OCI-LY1 (cell line): ENCODE results near the gene FAM236C.
"Not testable (repeated sequence)": the region's sequence is repeated elsewhere in the genome, so short reads cannot be mapped to it uniquely, and the experiment has no call there.

Source experiments
- H2AFZ ChIP-seq: fragments of 200-600 bp; sonication (generic), shearing (Covaris generic); 2 replicates; pipeline ENCODE4 v1.6.0; 2014; ENCODE audit warnings: antibody characterized with exemption, mild to moderate bottlenecking, low read length
- H3F3A ChIP-seq: fragments of 200-600 bp; sonication (generic), shearing (Covaris generic); 2 replicates; pipeline ENCODE4 v1.6.0; 2014; ENCODE audit warnings: mild to moderate bottlenecking, antibody characterized with exemption, low read length, moderate library complexity; ENCODE audit not compliant: insufficient read depth
- H3K27ac ChIP-seq: fragments of 200-600 bp; sonication (generic); 2 replicates; pipeline ENCODE4 v1.5.1; 2014; ENCODE audit warnings: low read length, mixed run types, mild to moderate bottlenecking, low read depth; ENCODE audit not compliant: poor library complexity, severe bottlenecking
- H3K27me3 ChIP-seq: fragments of 200-600 bp; sonication (generic); 2 replicates; pipeline ENCODE4 v1.6.0; 2014; ENCODE audit warnings: antibody characterized with exemption, mild to moderate bottlenecking, low read length, moderate library complexity; ENCODE audit not compliant: insufficient read depth
- H3K36me3 ChIP-seq: fragments of 200-600 bp; sonication (generic); 2 replicates; pipeline ENCODE4 v1.6.1; 2014; ENCODE audit warnings: mild to moderate bottlenecking, antibody characterized with exemption, low read length, moderate library complexity, mixed read lengths; ENCODE audit not compliant: insufficient read depth
- H3K4me1 ChIP-seq: fragments of 200-600 bp; sonication (generic); 2 replicates; pipeline ENCODE4 v1.5.1; 2014; ENCODE audit warnings: mild to moderate bottlenecking, low read length, moderate library complexity; ENCODE audit not compliant: insufficient read depth, severe bottlenecking
- H3K4me2 ChIP-seq: fragments of 200-600 bp; sonication (generic), shearing (Covaris generic); 2 replicates; pipeline ENCODE4 v1.6.1; 2014; ENCODE audit warnings: low read length
- H3K4me3 ChIP-seq: fragments of 200-600 bp; sonication (generic); 2 replicates; pipeline ENCODE4 v1.5.1; 2014; ENCODE audit warnings: low read length, low read depth, mild to moderate bottlenecking, mixed read lengths; ENCODE audit not compliant: poor library complexity, severe bottlenecking
- H3K79me2 ChIP-seq: fragments of 200-600 bp; shearing (Covaris generic); 2 replicates; pipeline ENCODE4 v1.6.1; 2016; ENCODE audit warnings: mixed run types, low read length, mixed read lengths; ENCODE audit not compliant: insufficient read depth
- H3K9ac ChIP-seq: fragments of 200-600 bp; sonication (generic), shearing (Covaris generic); 2 replicates; pipeline ENCODE4 v1.6.1; 2014; ENCODE audit warnings: mild to moderate bottlenecking, low read length, mixed read lengths
- H3K9me2 ChIP-seq: fragments of 200-600 bp; sonication (generic), shearing (Covaris generic); 2 replicates; pipeline ENCODE4 v1.6.1; 2014; ENCODE audit warnings: low read depth, mild to moderate bottlenecking, low read length, mixed read lengths
- H3K9me3 ChIP-seq: fragments of 200-600 bp; shearing (Covaris generic); 2 replicates; pipeline ENCODE4 v1.6.1; 2014; ENCODE audit warnings: low read length, mixed read lengths
- H4K20me1 ChIP-seq: fragments of 200-600 bp; sonication (generic), shearing (Covaris generic); 2 replicates; pipeline ENCODE4 v1.6.0; 2016; ENCODE audit warnings: mild to moderate bottlenecking, low read length; ENCODE audit not compliant: insufficient read depth

The FAM236C gene

DNA sequence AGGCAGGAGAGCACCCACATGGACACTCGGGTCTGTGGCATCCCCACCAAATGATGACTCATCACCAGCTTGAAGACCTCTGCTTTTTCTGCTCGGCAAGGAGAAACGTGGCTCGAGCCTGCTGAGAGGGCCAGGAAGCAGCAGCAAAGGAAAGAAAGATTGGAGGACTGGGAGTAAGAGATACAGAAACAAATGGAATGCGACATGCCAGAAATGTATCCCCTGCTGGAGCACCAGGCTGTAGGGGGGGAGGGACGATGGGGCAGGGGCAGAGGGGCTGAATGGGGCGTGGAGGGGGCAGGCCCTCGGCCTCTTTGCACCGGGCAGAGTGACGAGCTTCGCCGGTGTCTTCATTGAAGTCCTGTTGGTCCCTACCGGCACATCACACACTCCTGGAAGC, at the start of gene FAM236C:
Gene FAM236C (plus strand): TSS at position 301 of the 400 bp plus-strand sequence. CDS start 100 bp downstream, outside the sequence.
- not testable (repeated sequence) for H3K9ac ChIP-seq, H3K4me2 ChIP-seq, H3K9me2 ChIP-seq, H3K4me3 ChIP-seq, H3F3A ChIP-seq, H3K4me1 ChIP-seq, H4K20me1 ChIP-seq, H3K27ac ChIP-seq, H3K79me2 ChIP-seq, H3K36me3 ChIP-seq, H3K9me3 ChIP-seq, H3K27me3 ChIP-seq, H2AFZ ChIP-seq

GRCh38 chrX:72882898-72883297, 29.5 kb upstream of the FAM236C start:
- not testable (repeated sequence) for H3K27me3 ChIP-seq, H4K20me1 ChIP-seq, H3F3A ChIP-seq, H3K36me3 ChIP-seq, H2AFZ ChIP-seq, H3K27ac ChIP-seq, H3K4me1 ChIP-seq, H3K9me2 ChIP-seq, H3K4me3 ChIP-seq, H3K9ac ChIP-seq, H3K79me2 ChIP-seq, H3K9me3 ChIP-seq, H3K4me2 ChIP-seq

DNA sequence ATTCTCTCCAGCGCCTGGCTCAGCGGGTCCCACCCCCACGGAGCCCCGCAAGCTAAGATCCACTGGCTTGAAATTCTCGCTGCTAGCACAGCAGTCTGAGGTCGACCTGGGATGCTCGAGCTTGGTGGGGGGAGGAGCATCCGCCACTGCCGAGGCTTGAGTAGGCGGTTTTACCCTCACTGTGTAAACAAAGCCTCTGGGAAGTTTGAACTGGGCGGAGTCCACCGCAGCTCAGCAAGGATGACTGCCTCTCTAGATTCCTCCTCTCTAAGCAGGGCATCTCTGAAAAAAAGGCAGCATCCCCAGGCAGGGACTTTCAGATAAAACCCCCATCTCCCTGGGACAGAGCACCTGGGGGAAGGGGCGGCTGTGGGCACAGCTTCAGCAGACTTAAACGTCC, 22.7 kb upstream of the FAM236C start:
- not testable (repeated sequence) for H3K9ac ChIP-seq, H3K27ac ChIP-seq, H2AFZ ChIP-seq, H3K36me3 ChIP-seq, H3K4me1 ChIP-seq, H3K4me2 ChIP-seq, H3K27me3 ChIP-seq, H3K9me3 ChIP-seq, H4K20me1 ChIP-seq, H3K4me3 ChIP-seq, H3K79me2 ChIP-seq, H3K9me2 ChIP-seq, H3F3A ChIP-seq

GRCh38 chrX:72916096-72916495, 3.7 kb downstream of the FAM236C start:
- not testable (repeated sequence) for H3K9me2 ChIP-seq, H3K79me2 ChIP-seq, H3K36me3 ChIP-seq, H3F3A ChIP-seq, H3K4me3 ChIP-seq, H3K4me2 ChIP-seq, H3K9ac ChIP-seq, H2AFZ ChIP-seq, H3K9me3 ChIP-seq, H3K27ac ChIP-seq, H3K4me1 ChIP-seq, H4K20me1 ChIP-seq, H3K27me3 ChIP-seq

DNA sequence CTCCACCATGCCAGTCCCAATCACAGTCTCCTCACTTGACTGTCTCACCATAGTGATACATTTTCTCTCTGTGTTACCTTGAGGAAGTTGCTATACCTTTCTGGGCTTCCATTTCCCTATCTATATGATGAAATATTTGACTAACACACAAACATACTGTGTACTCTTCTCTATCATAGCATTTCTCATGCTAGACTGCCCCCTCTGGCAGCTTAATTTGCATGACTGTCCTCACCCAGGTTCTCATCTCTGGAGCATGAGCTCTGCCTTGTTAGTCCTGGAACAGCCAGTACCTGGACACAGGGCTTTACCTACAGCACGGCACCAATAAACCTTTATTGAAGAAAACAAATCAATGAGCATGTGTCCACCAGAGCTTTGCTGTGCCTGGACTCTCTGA, 19.9 kb downstream of the FAM236C start:
- H3K27me3 ChIP-seq, H3K4me1 ChIP-seq, H3K79me2 ChIP-seq: not testable (repeated sequence)

GRCh38 chrX:72936455-72936854, 24.0 kb downstream of the FAM236C start:
- not testable (repeated sequence) for H3K79me2 ChIP-seq, H3K4me1 ChIP-seq, H3K9ac ChIP-seq, H3K9me3 ChIP-seq, H3K4me2 ChIP-seq, H3F3A ChIP-seq, H2AFZ ChIP-seq, H3K4me3 ChIP-seq, H4K20me1 ChIP-seq, H3K27ac ChIP-seq, H3K9me2 ChIP-seq, H3K36me3 ChIP-seq, H3K27me3 ChIP-seq

More for the DNA sequence above, 19.9 kb downstream of the FAM236C start:
- not testable (repeated sequence) for H3K9me3 ChIP-seq, H3F3A ChIP-seq, H3K4me2 ChIP-seq, H3K27ac ChIP-seq, H3K9ac ChIP-seq, H3K36me3 ChIP-seq, H3K9me2 ChIP-seq, H2AFZ ChIP-seq, H4K20me1 ChIP-seq, H3K4me3 ChIP-seq

DNA sequence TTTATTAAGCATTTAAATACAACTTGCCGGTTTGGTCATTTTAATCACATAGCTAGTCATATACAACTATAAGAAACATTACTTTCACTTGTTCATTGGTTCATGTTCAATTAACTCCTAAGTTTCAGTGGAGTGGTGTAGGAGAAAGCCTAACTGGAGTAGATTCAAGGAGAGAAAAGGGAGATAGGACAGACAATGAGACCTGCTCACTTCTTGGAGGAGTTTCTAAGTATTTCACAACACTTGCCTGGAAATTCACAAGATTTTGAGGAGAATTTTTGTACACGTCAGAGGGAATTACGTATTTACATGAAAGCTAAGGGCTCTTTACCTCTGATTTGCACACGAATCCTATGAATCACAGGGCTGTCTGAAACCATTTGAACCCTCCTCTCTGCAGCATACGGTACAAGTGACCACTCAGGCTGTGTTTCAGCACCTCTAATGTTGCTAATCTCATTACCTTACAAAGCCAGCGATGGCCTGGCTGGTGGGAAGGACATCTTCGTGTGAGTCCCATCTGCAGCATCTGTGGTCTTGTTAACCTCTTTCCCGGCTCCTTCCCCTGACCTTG, 24.6 kb downstream of the FAM236C start:
- H3K9ac ChIP-seq, H3K9me3 ChIP-seq, H3K4me3 ChIP-seq, H3K9me2 ChIP-seq, H4K20me1 ChIP-seq, H2AFZ ChIP-seq, H3K27me3 ChIP-seq, H3K4me1 ChIP-seq, H3K36me3 ChIP-seq, H3K79me2 ChIP-seq, H3K4me2 ChIP-seq, H3K27ac ChIP-seq, H3F3A ChIP-seq: not testable (repeated sequence)

DNA sequence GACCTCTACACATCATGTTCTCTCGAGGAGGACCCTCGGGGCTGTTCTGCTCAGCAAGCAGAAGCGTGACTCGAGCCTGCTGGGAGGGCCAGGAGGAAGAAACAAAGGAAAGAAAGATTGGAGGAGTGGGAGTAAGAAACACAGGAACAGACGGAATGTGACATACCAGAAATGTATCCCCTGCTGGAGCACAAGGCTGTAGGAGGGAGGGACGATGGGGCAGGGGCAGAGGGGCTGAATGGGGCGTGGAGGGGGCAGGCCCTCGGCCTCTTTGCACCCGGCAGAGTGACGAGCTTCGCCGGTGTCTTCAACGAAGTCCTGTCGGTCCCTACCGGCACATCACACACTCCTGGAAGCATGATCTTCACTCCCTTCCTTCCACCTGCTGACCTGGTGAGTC, 25.5 kb downstream of the FAM236C start, which contains the start of gene FAM236A:
Gene FAM236A (plus strand): TSS at position 301 of the 400 bp plus-strand sequence. CDS start 57 bp downstream, at position 358.
- H3K4me2 ChIP-seq, H3K9ac ChIP-seq, H2AFZ ChIP-seq, H3K9me3 ChIP-seq, H3F3A ChIP-seq, H3K27me3 ChIP-seq, H4K20me1 ChIP-seq, H3K27ac ChIP-seq, H3K4me3 ChIP-seq, H3K36me3 ChIP-seq, H3K4me1 ChIP-seq, H3K9me2 ChIP-seq, H3K79me2 ChIP-seq: not testable (repeated sequence)
